GM21723 (cell line): ENCODE results near the gene TJAP1.

ENCODE experiments used
- ATAC-seq: cut with Tn5 transposase; IDR thresholded peaks from one replicate; pipeline ENCODE4 v1.9.1; 2021; ENCODE audit warnings: mild to moderate bottlenecking, moderate library complexity; ENCODE audit not compliant: unreplicated experiment

The TJAP1 gene, protein sequence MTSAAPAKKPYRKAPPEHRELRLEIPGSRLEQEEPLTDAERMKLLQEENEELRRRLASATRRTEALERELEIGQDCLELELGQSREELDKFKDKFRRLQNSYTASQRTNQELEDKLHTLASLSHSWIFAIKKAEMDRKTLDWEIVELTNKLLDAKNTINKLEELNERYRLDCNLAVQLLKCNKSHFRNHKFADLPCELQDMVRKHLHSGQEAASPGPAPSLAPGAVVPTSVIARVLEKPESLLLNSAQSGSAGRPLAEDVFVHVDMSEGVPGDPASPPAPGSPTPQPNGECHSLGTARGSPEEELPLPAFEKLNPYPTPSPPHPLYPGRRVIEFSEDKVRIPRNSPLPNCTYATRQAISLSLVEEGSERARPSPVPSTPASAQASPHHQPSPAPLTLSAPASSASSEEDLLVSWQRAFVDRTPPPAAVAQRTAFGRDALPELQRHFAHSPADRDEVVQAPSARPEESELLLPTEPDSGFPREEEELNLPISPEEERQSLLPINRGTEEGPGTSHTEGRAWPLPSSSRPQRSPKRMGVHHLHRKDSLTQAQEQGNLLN

DNA sequence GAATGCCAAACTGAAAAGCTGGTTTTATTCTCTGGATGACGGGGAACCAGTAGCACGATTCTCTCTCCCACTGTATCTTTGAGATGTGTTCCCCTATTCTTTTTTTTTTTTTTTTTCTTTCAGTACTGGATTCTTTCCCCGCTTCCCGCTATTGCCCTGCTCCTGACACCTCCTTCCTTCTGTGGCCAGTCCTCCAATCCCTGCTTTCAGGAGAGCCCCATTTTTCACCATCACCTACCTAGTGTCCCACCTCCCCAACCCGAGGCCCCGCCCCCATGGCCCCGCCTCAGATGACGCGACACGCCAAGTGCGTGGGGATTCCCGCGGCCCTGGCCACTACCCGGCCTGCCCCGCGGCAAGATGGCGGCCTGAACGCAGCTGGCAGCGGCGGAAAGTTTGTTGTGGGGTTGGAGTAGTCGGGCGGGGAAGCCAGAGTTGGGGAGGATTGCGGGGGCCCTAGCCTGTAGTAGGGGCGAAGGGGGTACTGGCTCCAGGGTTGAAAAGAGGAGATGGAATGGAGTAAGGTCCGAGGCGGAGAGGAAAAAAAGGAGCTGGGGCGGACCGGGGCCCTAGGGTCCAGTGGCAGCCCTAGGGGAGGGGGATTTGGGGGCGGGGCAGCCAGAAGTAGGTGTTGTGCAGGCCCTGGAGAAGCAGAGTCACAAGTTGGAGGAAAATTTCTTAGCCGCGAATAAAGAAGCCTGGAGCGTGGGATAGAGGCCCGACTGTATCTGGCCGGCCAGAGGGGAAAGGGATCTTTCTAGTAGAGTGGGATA, at the start of gene TJAP1:
TSS of gene TJAP1 (plus strand) at position 336 of the 773 bp plus-strand sequence. CDS start 21,432 bp downstream, outside the sequence.
- peak; percentile 97 for ATAC-seq

GRCh38 chr6:43428112-43428570, 49.2 kb upstream of the TJAP1 start:
- ATAC-seq, result no peak

- ATAC-seq, result no peak
Measured at GRCh38 chr6:43428874-43429273, 48.5 kb upstream of the TJAP1 start.

DNA sequence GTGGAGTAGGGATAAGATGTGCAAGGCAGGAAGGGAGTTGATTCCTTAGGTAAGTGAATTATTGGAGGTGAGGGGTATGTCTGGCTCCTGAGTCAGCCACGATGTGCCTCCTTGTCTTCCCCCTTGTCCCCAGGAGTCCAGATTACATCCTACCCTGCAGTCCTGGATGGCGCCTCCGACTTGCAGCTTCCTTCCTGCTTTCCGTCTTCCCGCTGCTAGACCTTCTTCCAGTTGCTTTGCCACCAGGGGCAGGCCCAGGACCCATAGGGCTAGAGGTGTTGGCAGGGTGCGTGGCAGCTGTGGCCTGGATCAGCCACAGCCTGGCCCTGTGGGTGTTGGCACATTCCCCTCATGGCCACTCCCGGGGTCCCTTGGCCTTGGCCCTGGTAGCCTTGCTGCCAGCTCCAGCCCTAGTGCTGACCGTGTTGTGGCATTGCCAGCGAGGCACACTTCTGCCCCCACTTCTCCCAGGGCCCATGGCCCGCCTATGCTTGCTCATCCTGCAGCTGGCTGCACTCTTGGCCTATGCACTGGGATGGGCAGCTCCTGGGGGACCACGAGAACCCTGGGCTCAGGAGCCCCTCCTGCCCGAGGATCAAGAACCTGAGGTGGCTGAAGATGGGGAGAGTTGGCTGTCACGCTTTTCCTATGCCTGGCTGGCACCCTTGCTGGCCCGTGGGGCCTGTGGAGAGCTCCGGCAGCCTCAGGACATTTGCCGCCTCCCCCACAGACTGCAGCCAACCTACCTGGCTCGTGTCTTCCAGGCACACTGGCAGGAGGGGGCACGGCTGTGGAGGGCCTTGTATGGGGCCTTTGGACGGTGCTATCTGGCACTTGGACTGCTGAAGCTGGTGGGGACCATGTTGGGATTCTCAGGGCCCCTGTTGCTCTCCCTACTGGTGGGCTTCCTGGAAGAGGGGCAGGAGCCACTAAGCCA, 45.1 kb upstream of the TJAP1 start:
- no peak for ATAC-seq

DNA sequence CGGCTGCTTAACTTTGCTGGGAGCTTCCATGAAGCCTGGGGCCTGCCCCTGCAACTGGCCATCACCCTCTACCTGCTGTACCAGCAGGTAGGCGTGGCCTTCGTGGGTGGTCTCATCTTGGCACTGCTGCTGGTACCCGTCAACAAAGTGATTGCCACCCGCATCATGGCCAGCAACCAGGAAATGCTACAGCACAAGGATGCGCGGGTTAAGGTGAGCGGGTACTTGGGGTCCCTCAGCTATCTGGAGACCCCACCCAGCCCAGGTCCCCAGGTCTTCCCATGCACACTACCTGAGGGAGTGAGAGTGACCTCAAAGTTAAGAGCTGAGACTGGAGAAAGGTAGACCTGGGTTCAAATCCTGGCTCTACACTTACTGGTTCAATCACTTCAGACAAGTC, 44.2 kb upstream of the TJAP1 start:
- no peak for ATAC-seq

DNA sequence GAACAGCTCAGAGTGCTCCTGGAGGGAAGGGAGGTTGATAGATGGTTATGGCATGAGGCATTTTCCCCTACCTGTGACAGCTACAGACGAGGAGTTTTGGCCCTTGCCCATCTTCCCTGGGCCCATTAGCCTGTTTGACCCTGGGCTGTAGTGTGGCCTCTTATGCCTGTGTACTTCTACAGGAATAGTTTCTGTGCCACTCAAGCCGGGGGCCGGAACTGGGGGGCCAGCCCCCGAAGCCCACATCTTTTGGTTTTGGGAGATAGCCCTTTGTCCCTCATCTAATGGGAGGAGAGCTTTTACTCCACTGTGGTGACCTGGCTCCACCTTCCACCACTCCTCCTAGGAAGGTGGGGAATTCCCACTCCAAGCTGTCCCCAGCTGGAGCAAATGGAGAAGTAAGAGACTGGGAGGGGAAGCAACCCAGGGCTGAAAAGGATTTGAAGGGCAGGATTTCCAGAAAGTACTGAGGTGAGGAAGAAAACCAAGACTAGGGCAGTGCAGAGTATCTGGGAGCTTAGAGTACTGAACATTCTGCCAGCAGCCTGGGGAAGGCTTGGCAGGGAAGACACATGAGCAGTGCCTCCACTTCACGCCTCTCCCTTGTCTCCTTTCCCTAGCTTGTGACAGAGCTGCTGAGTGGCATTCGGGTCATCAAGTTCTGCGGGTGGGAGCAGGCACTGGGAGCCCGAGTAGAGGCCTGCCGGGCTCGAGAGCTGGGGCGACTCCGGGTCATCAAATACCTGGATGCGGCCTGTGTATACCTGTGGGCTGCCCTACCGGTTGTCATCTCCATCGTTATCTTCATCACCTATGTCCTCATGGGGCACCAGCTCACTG, 43.1 kb upstream of the TJAP1 start:
- no peak for ATAC-seq

DNA sequence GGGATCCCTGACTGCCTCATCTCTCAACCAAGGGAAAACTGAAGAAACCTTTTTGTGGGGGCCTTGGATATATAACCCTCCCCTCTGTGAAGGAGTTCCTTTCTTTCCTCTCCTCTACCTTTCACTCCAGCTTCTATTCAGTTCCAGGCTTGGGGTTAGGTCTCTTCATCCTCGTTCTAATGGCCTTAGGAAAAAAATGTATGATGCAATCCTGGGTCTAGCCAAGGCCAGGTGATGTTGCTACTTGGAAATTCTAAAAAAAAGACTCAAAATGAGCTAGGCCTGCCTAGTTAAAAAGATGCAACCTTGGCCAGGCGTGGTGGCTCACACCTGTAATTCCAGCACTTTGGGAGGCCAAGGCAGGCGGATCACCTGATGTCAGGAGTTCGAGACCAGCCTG, 42.4 kb upstream of the TJAP1 start:
- no peak for ATAC-seq

DNA sequence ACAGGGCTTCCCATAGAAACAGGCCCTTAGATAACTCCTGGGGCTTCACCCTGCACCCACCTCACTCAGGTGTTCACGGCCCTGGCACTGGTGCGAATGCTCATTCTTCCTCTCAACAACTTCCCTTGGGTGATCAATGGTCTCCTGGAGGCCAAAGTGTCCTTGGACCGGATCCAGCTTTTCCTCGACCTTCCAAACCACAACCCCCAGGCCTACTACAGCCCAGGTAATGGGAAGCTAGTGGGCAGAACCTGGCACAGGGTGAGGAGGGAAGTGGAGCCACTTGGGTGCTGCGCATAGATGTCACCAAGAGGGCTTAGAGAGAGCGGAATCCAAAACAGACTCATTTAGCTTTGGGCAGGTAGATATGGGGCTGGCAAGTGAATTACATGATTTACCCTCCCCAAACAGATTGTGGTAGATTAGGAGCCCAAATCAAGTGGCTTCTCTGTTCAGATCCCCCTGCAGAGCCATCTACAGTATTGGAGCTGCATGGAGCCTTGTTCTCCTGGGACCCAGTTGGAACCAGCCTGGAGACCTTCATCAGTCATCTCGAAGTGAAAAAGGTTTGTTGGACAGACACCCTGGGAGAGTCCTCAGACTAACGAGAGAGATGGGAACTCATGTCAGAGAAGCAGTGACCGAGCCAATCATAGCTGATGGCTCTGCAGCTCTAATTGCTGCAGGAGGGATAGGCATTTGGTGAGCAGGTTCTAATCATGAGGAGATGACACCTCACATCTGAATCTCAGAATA, 41.5 kb upstream of the TJAP1 start:
- no peak for ATAC-seq

DNA sequence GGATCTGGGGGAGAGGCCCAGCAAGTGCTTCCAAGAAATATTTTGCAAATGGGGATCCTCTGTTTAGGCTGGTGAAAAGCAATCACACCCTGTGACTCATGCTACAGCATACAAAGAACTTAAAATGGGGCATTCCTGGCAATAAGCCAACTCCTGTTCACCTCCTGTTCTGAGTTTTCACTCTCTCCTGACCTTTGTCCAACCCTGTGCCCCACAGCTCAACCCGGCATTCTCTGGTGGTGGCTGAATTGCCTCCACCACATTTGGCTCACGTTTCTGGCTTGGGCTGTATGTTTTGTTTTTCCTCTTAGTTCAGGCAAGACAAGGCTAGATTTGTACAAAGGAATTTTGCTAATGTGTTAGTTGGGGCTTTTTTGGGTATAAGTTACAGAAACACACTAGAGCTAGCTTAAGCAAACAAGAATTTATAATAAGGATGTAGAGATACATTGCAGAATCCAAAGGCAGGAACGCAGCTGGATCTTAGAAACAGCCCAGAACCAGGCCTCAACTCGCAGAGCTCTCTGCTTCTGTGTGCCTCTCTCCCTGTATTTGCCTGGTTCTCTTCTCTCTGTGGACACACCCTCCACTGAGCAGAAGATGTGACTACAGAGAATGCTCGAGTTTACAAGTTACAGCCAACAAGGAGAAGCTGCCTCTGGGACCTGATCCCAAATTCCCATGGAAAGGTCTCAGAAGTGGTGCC, 40.6 kb upstream of the TJAP1 start:
- ATAC-seq, result no peak

DNA sequence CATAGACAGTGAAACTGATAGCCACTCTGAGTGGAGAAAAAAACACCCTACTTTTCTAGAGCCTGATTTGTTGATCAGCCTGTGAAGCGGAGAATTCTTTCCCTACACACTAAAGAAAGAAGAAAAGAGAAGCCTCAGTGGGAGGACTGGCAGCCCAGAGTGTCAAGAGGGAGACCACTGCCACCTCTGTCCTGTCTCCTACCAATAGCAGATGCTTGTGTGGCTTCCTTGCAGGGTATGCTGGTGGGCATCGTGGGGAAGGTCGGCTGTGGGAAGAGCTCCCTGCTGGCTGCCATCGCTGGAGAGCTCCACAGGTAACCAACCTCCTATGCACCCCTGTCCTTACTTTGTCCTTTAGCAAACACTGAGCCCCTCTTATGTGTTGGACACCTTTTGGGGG, 39.7 kb upstream of the TJAP1 start:
- no peak for ATAC-seq

GRCh38 chr6:43442935-43443334, 34.4 kb upstream of the TJAP1 start:
- no peak for ATAC-seq

DNA sequence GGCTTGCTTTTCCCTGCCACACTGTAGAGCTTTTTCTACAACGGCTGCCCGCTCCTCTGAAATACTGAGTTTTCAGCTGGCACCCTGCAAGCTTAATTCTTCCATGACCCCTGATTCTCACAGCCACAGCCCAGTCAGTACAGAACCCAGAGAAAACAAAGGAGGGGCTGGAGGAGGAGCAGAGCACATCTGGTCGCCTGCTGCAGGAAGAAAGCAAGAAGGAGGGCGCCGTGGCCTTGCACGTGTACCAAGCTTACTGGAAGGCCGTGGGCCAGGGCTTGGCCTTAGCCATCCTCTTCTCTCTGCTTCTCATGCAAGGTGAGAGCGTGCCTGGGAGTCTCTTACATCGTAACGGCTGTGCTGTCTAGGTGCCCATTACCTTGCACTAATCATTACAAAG, 33.3 kb upstream of the TJAP1 start:
- ATAC-seq, result no peak

- no peak for ATAC-seq
Measured at GRCh38 chr6:43444582-43444981, 32.8 kb upstream of the TJAP1 start.

GRCh38 chr6:43445576-43445975, 31.8 kb upstream of the TJAP1 start:
- no peak for ATAC-seq

DNA sequence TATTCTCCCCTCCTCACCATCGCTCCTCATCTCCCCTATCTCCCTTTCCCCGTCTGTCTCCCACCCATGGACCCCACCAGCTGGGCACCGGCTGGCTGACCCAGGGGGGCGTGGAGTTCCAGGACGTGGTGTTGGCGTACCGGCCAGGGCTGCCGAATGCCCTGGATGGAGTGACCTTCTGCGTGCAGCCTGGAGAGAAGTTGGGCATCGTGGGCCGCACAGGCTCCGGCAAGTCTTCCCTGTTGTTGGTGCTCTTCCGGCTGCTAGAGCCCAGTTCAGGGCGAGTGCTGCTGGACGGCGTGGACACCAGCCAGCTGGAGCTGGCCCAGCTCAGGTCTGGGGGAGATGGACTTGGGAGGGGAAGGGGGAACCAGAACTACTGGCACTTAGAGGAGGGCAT, 29.8 kb upstream of the TJAP1 start:
- ATAC-seq, result no peak

- no peak for ATAC-seq
Measured at GRCh38 chr6:43448916-43449315, 28.5 kb upstream of the TJAP1 start.

DNA sequence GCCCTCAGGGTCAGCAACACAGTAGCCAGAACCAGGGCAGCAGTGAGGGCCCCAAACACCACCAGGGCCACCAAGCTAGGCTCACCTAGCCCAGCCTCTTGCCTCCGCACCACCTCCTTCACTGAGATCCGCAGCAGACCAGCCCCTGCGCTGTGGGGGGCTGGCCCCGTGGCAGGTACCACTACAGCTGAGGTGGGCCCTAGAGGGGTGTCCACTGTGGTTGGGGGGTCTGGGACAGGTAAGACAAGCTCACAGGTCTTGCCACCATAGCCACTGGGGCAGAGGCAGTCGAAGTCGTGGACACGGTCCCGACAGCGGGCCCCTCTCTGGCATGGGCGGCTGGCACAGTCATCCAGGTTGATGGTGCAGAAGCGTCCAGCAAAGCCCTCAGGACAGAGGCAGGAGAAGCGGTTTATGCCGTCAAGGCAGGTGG, 26.7 kb upstream of the TJAP1 start:
- ATAC-seq, result no peak

- no peak for ATAC-seq
Measured at GRCh38 chr6:43451348-43451747, 26.0 kb upstream of the TJAP1 start.
